ENCODE data around the gene SIAH3.

GRCh38 chr13:45792827-45793303 lies 58.7 kb downstream of the SIAH3 start:
- TF ChIP-seq CTCF (IDR thresholded peaks at IDR 0.05) (no peak), POLR2A (IDR thresholded peaks at IDR 0.05) (no peak)

Measured in right lobe of liver (tissue), 4 donors.